ENCODE data around the gene ARVCF.

The ARVCF gene

GRCh38 chr22:20028855-20029549, 12.4 kb upstream of the ARVCF start:
- DNase-seq (ENCODE audit: low read depth in 2 of 2), result no peak
- no peak for TF ChIP-seq CTCF (IDR thresholded peaks at IDR 0.05; ENCODE audit: low read depth, low read length)
- no peak overlapping the region for H3K4me3 ChIP-seq (replicated peaks in 1 of 2; ENCODE audit: low read depth in 2 of 2, low read length in 2 of 2)

GRCh38 chr22:20027966-20028854, 11.6 kb upstream of the ARVCF start:
- peak; percentile 31 to 41 for DNase-seq (ENCODE audit: low read depth in 2 of 2)
- peak; percentile 44 for TF ChIP-seq CTCF (IDR thresholded peaks at IDR 0.05; ENCODE audit: low read depth, low read length)
- no peak overlapping the region for H3K4me3 ChIP-seq (replicated peaks in 1 of 2; ENCODE audit: low read depth in 2 of 2, low read length in 2 of 2)

GRCh38 chr22:20026996-20027601, 10.5 kb upstream of the ARVCF start:
- H3K4me3 ChIP-seq (replicated peaks in 1 of 2; ENCODE audit: low read depth in 2 of 2, low read length in 2 of 2), result no peak overlapping the region
- TF ChIP-seq CTCF (IDR thresholded peaks at IDR 0.05; ENCODE audit: low read depth, low read length), result no peak
- no peak for DNase-seq (ENCODE audit: low read depth in 2 of 2)

- no peak for TF ChIP-seq CTCF (IDR thresholded peaks at IDR 0.05; ENCODE audit: low read depth, low read length)
- no peak for DNase-seq (ENCODE audit: low read depth in 2 of 2)
- H3K4me3 ChIP-seq (replicated peaks in 1 of 2; ENCODE audit: low read depth in 2 of 2, low read length in 2 of 2), result no peak overlapping the region
Observed at GRCh38 chr22:20026204-20026908, 9.7 kb upstream of the ARVCF start.

- DNase-seq (ENCODE audit: low read depth in 2 of 2), result no peak
- H3K4me3 ChIP-seq (replicated peaks in 1 of 2; ENCODE audit: low read depth in 2 of 2, low read length in 2 of 2), result no peak overlapping the region
- no peak for TF ChIP-seq CTCF (IDR thresholded peaks at IDR 0.05; ENCODE audit: low read depth, low read length)
Observed at GRCh38 chr22:20025401-20026203, 9.0 kb upstream of the ARVCF start.

Measured in cardiac fibroblast (primary cell).